WTC11 (cell line): Measurements from ENCODE around the gene GRIN1. TPM values are rescaled to one million over a fixed set of nuclear protein-coding genes. Genes with fewer than 3 reads are reported as not detected.

Source experiments
- ATAC-seq: fragments of 200-7000 bp; cut with Tn5 transposase; 2 replicates; pipeline ENCODE4 v1.10.0; 2021; ENCODE audit warnings: mild to moderate bottlenecking, moderate library complexity
- CTCF ChIA-PET: fragments of 300-600 bp; sonication (Branson Sonifier 250); formaldehyde crosslinking; loops from one replicate; lab custom pipeline; 2021; ENCODE audit warnings: antibody characterized with exemption; lab: Charles Lee
- POLR2A ChIA-PET: fragments of 350-600 bp; sonication (Branson Sonifier 250); formaldehyde crosslinking; loops from one replicate; lab custom pipeline; 2021; ENCODE audit warnings: antibody characterized with exemption; lab: Charles Lee
- DNase-seq: peaks from one replicate; pipeline ENCODE4 v3.0.0; 2021; ENCODE audit warnings: low spot score
- H3K27ac Mint-ChIP-seq: 2 replicates; pipeline ENCODE4 v1.8.0; 2021; ENCODE audit warnings: mixed read lengths
- H3K27me3 Mint-ChIP-seq: 2 replicates; pipeline ENCODE4 v1.8.0; 2021; ENCODE audit warnings: low read depth, mild to moderate bottlenecking, moderate library complexity, mixed read lengths
- H3K36me3 Mint-ChIP-seq: 2 replicates; pipeline ENCODE4 v1.8.0; 2021; ENCODE audit warnings: mixed read lengths
- H3K4me1 Mint-ChIP-seq: 2 replicates; pipeline ENCODE4 v1.8.0; 2022; ENCODE audit warnings: mixed read lengths
- H3K4me3 Mint-ChIP-seq: 2 replicates; pipeline ENCODE4 v1.8.0; 2021; ENCODE audit warnings: mild to moderate bottlenecking, moderate library complexity, mixed read lengths
- H3K9me3 Mint-ChIP-seq: 2 replicates; pipeline ENCODE4 v1.8.0; 2021; ENCODE audit warnings: mixed read lengths
- CDX4 ChIP-seq: fragments of 250-450 bp; sonication (Bioruptor Pico); IDR thresholded peaks from 2 replicates; pipeline ENCODE4 v1.9.0; 2021; ENCODE audit warnings: moderate library complexity, mild to moderate bottlenecking, inconsistent platforms, borderline replicate concordance
- CREM ChIP-seq: sonication (generic); formaldehyde crosslinking; IDR thresholded peaks from 2 replicates; pipeline ENCODE4 v1.8.1; 2022; ENCODE audit warnings: mild to moderate bottlenecking, missing genetic modification reagents, moderate library complexity
- E2F4 ChIP-seq: sonication (generic); formaldehyde crosslinking; IDR thresholded peaks from 2 replicates; pipeline ENCODE4 v1.8.1; 2022; ENCODE audit warnings: low read depth, mild to moderate bottlenecking, moderate library complexity, missing genetic modification reagents, borderline replicate concordance
- E2F5 ChIP-seq: sonication (generic); formaldehyde crosslinking; IDR thresholded peaks from 2 replicates; pipeline ENCODE4 v1.8.1; 2022; ENCODE audit warnings: mild to moderate bottlenecking, moderate library complexity, missing genetic modification reagents
- GRHL2 ChIP-seq: fragments of 250-450 bp; sonication (Bioruptor Pico); IDR thresholded peaks from 2 replicates; pipeline ENCODE4 v1.8.0; 2022; ENCODE audit warnings: mild to moderate bottlenecking, moderate library complexity; ENCODE audit not compliant: insufficient replicate concordance, severe bottlenecking
- JUN ChIP-seq: sonication (generic); formaldehyde crosslinking; IDR thresholded peaks from 2 replicates; pipeline ENCODE4 v1.8.0; 2023; ENCODE audit warnings: mild to moderate bottlenecking, missing genetic modification reagents
- KAT7 ChIP-seq: sonication (generic); formaldehyde crosslinking; IDR thresholded peaks from 2 replicates; pipeline ENCODE4 v1.8.1; 2023; ENCODE audit warnings: missing genetic modification reagents, mild to moderate bottlenecking, borderline replicate concordance
- NFATC4 ChIP-seq: fragments of 250-450 bp; sonication (Bioruptor Pico); IDR thresholded peaks from 2 replicates; pipeline ENCODE4 v1.9.0; 2021; ENCODE audit warnings: mild to moderate bottlenecking
- NR2C2 ChIP-seq: sonication (generic); formaldehyde crosslinking; IDR thresholded peaks from 2 replicates; pipeline ENCODE4 v1.8.0; 2022; ENCODE audit warnings: mild to moderate bottlenecking, missing genetic modification reagents
- OVOL2 ChIP-seq: fragments of 250-450 bp; sonication (Bioruptor Pico); IDR thresholded peaks from 2 replicates; pipeline ENCODE4 v1.9.0; 2021; ENCODE audit warnings: mild to moderate bottlenecking, borderline replicate concordance
- SP1 ChIP-seq: sonication (generic); formaldehyde crosslinking; conservative IDR thresholded peaks from 2 replicates; pipeline ENCODE4 v1.8.1; 2022; ENCODE audit warnings: missing genetic modification reagents
- TCF7 ChIP-seq: sonication (generic); formaldehyde crosslinking; IDR thresholded peaks from 2 replicates; pipeline ENCODE4 v1.8.0; 2022; ENCODE audit warnings: mild to moderate bottlenecking, low read depth, missing genetic modification reagents, moderate library complexity
- ZNF219 ChIP-seq: sonication (generic); formaldehyde crosslinking; IDR thresholded peaks from 2 replicates; pipeline ENCODE4 v1.8.0; 2023; ENCODE audit warnings: missing genetic modification reagents, mild to moderate bottlenecking, borderline replicate concordance
- ZNF232 ChIP-seq: sonication (generic); formaldehyde crosslinking; IDR thresholded peaks from 2 replicates; pipeline ENCODE4 v1.8.0; 2022; ENCODE audit warnings: mild to moderate bottlenecking, missing genetic modification reagents
- total RNA-seq: library from RNA; stranded (reverse); gene quantifications from 3 replicates; pipeline ENCODE4 v1.2.3, GENCODE V29; 2021
- TF ChIP-seq, protein P1 (sequence below): sonication (generic); formaldehyde crosslinking; IDR thresholded peaks from 2 replicates; pipeline ENCODE4 v1.8.0; 2022; ENCODE audit warnings: mild to moderate bottlenecking, missing genetic modification reagents
- TF ChIP-seq, protein P2 (sequence below): sonication (generic); formaldehyde crosslinking; IDR thresholded peaks from 2 replicates; pipeline ENCODE4 v1.8.0; 2023; ENCODE audit warnings: mild to moderate bottlenecking, missing genetic modification reagents
- TF ChIP-seq, protein P3 (sequence below): sonication (generic); formaldehyde crosslinking; IDR thresholded peaks from 2 replicates; pipeline ENCODE4 v1.8.1; 2023; ENCODE audit warnings: mild to moderate bottlenecking, missing genetic modification reagents, moderate library complexity

The GRIN1 gene
- total RNA-seq, 1 experiment from 2014 or later: 4.1 TPM

DNA sequence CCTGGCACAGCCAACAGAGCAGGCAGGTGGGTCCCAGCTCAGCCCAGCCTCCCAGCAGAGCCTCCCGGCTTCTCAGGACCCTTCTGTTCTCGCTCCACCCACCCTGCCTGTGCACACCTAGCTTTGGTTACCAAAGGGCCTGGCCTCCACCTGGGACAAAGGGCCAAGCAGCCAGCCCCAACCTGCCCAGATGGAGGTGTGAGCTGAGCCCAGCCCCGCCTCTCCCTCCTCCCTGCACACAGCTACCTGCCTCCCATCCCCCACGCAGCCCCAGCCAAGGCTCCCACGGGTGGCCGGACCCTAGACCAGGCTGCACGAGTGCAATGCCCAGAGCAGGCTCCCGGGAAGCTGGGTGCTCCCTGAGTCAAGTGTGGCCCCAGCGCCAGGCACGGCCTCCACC, 56.0 kb downstream of the GRIN1 start:
- DNase-seq: no peak
- Mint-ChIP-seq H3K9me3 (no peaks in the 10 kb centered on the region), H3K36me3 (no peaks in the 10 kb centered on the region; the same call in 1 of the 2 replicates), H3K27ac (peak overlapping the region; percentile 69; the same call in 1 of the 2 replicates), H3K4me3 (no peak overlapping the region), H3K27me3 (no peaks in the 10 kb centered on the region), H3K4me1 (peaks cover 14% of the 10 kb centered on the region)
- peak; percentile 8; the same call in 1 of the 2 replicates for ATAC-seq
- ChIA-PET CTCF (interaction anchor here (0.9 to 2.1 kb wide), 4 partner anchors 19 to 159 kb away, joined by 3 to 16 read pairs (median 6); no protein-coding TSS in a partner anchor), POLR2A (interaction anchor here (1.0 to 1.2 kb wide), 2 partner anchors 9 to 46 kb away, joined by 3 read pairs; no protein-coding TSS in a partner anchor)
- TF ChIP-seq TCF7 (no peak), CDX4 (CRISPR knock-in tag) (no peak), ZNF232 (CRISPR knock-in tag) (no peak), SP1 (CRISPR knock-in tag) (no peak), ZNF219 (CRISPR knock-in tag) (no peak), E2F5 (CRISPR knock-in tag) (no peak), KAT7 (CRISPR knock-in tag) (no peak), OVOL2 (CRISPR knock-in tag) (no peak), CREM (CRISPR knock-in tag) (no peak), GRHL2 (CRISPR knock-in tag) (no peak), JUN (CRISPR knock-in tag) (no peak), NR2C2 (CRISPR knock-in tag) (no peak), NFATC4 (CRISPR knock-in tag) (no peak), E2F4 (no peak)
- TF ChIP-seq, protein P1, sequence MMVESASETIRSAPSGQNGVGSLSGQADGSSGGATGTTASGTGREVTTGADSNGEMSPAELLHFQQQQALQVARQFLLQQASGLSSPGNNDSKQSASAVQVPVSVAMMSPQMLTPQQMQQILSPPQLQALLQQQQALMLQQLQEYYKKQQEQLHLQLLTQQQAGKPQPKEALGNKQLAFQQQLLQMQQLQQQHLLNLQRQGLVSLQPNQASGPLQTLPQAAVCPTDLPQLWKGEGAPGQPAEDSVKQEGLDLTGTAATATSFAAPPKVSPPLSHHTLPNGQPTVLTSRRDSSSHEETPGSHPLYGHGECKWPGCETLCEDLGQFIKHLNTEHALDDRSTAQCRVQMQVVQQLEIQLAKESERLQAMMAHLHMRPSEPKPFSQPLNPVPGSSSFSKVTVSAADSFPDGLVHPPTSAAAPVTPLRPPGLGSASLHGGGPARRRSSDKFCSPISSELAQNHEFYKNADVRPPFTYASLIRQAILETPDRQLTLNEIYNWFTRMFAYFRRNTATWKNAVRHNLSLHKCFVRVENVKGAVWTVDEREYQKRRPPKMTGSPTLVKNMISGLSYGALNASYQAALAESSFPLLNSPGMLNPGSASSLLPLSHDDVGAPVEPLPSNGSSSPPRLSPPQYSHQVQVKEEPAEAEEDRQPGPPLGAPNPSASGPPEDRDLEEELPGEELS (CRISPR knock-in tag): no peak
- TF ChIP-seq, protein P2, sequence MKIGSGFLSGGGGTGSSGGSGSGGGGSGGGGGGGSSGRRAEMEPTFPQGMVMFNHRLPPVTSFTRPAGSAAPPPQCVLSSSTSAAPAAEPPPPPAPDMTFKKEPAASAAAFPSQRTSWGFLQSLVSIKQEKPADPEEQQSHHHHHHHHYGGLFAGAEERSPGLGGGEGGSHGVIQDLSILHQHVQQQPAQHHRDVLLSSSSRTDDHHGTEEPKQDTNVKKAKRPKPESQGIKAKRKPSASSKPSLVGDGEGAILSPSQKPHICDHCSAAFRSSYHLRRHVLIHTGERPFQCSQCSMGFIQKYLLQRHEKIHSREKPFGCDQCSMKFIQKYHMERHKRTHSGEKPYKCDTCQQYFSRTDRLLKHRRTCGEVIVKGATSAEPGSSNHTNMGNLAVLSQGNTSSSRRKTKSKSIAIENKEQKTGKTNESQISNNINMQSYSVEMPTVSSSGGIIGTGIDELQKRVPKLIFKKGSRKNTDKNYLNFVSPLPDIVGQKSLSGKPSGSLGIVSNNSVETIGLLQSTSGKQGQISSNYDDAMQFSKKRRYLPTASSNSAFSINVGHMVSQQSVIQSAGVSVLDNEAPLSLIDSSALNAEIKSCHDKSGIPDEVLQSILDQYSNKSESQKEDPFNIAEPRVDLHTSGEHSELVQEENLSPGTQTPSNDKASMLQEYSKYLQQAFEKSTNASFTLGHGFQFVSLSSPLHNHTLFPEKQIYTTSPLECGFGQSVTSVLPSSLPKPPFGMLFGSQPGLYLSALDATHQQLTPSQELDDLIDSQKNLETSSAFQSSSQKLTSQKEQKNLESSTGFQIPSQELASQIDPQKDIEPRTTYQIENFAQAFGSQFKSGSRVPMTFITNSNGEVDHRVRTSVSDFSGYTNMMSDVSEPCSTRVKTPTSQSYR (CRISPR knock-in tag): no peak
- TF ChIP-seq, protein P3, sequence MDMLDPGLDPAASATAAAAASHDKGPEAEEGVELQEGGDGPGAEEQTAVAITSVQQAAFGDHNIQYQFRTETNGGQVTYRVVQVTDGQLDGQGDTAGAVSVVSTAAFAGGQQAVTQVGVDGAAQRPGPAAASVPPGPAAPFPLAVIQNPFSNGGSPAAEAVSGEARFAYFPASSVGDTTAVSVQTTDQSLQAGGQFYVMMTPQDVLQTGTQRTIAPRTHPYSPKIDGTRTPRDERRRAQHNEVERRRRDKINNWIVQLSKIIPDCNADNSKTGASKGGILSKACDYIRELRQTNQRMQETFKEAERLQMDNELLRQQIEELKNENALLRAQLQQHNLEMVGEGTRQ (CRISPR knock-in tag): no peak
